EL (cell line): Measurements from ENCODE around the gene BOD1L1.

ENCODE experiments used
- DNase-seq: peaks from one replicate; pipeline ENCODE4 v3.0.0-alpha.2; 2016

BOD1L1 gene

DNA sequence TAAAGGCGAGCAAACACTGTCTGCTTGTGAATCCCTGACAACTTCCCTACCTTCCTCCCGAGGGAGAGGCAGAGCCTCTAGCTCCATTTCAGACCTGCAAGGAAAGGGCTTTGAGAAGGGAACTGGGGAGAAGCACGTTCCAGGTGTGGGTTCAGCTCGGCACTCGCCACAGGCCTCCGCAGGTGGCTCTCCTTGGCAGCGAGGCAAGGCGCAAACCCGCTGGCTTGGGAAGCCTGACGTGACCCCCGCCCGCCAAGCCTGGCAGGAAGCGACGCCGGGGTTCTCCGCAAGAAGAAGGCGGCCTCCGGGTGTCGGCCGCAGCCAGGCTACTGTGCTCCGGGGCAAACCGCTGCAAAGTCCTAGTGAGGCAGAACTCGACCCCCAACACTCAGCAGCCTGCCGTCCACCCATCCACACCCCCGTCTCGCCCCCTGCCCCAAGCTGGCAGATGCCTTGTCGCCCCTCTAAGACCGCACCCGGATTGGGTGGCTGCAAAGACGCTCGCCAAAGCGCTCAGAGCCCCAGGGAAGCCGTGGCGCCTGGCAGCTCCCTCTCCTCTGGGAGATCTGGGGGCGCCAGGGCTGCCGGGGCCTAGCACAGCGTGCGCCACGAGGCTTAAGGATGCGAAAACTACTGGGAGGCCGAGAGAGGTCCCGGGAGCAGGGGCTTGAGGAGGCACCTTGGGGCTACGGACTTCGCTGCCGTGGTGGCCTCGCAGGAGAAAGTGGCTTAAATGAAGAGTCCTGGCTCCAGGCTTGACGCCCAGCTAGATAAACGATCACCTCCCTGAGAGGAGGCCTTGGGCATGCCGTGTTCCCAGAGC is 105.0 kb downstream of the BOD1L1 start:
- DNase-seq, result no peak

DNA sequence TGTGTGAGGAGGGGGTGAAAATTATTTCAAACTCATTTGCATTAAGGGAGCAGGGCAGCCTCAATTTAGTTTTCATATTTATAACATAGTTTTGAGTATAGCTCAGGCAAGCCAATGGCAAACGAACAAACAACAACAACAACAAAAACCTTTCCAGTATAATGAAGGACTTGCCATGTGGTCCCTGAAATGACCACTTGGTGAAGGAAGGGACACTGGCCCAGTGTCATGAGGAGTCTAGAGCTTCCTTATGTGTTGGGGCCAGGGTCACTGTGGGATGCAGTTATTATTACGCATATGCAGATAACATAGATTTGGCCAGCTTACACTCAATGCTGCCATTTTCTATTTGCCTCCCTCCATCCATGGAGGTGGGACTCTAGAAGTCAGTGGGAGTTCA is 106.5 kb downstream of the BOD1L1 start:
- DNase-seq, result no peak
